ENCODE results near the gene DGCR8.

The DGCR8 gene

GRCh38 chr22:20140521-20140964, 60.5 kb downstream of the DGCR8 start:
- DNase-seq = no peak

- no peak for DNase-seq
Observed at GRCh38 chr22:20141186-20142077, 61.4 kb downstream of the DGCR8 start.

DNA sequence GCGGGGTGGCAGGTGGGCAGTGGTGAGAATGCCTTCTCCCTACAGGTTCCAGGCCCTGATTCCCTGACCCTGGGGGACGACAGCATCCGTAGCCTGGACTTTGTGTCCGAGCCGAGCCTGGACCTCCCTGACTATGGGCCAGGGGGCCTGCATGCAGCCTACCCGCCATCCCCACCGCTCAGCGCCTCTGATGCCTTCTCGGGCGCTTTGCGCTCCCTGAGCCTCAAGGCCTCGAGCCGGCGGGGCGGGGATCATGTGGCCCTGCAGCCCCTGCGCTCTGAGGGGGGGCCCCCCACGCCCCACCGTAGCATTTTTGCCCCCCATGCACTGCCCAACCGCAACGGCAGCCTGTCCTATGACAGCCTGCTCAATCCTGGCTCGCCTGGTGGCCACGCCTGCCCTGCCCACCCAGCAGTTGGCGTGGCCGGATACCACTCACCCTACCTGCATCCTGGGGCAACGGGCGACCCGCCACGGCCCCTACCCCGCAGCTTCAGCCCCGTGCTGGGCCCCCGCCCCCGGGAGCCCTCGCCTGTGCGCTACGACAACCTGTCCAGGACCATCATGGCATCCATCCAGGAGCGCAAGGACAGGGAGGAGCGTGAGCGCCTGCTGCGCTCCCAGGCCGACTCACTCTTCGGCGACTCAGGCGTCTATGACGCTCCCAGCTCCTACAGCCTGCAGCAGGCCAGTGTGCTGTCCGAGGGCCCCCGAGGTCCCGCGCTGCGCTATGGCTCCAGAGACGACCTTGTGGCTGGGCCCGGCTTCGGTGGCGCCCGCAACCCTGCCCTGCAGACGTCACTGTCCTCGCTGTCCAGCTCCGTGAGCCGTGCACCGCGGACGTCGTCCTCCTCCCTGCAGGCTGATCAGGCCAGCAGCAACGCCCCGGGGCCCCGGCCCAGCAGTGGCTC, 62.9 kb downstream of the DGCR8 start:
- DNase-seq = no peak

- no peak for DNase-seq
Observed at GRCh38 chr22:20143883-20144665, 64.0 kb downstream of the DGCR8 start.

DNA sequence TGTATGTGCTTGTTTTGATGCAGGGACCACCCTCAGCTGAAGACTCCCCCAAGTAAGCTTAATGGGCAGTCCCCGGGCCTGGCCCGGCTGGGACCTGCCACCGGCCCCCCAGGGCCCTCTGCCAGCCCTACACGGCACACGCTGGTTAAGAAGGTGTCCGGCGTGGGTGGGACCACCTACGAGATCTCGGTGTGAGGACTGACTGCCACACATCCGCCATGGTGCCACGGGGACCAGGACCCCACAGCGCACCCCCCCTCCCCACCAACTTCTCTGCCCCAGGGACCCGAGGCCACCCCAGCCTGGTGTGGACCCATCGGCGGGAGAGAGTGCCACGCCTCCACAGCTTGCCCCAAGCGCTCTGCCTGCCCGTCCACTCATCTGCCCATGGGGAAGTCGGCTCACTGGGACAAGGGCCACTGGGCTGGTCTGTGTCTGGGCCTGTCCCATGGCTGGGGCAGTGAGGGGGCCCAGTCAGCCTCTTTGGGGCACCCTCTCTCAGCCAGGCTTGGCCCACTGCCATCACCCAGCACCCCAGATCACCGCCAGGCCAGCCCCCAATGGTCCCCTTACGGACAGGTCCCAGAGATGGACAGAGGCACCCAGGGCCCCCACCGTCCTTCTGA, 65.3 kb downstream of the DGCR8 start:
- no peak for DNase-seq

- no peak for DNase-seq
Observed at GRCh38 chr22:20145832-20146223, 65.8 kb downstream of the DGCR8 start.

DNA sequence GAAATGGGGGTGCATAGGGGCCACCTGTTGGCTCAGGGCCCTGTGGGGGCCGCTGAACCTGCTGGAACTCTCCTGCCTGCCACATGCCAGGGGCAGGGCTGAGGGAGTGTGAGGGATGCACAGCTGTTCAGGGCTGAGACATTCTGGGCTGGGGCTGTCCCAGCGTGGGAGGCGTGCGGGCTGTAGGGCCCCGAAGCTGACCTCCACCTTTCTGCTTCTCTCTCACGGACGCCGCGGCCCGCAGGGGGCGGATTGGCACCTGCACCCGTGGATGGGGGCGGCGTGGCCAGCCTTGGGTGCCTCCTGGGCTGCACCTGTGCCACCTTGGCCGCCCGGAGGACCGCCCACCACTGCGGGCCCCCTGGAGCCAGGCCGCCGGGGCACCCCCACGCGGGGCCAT, 66.7 kb downstream of the DGCR8 start:
- DNase-seq = no peak

GRCh38 chr22:20147237-20147988, 67.4 kb downstream of the DGCR8 start:
- no peak for DNase-seq

GRCh38 chr22:20148414-20148813, 68.4 kb downstream of the DGCR8 start:
- DNase-seq = no peak

DNA sequence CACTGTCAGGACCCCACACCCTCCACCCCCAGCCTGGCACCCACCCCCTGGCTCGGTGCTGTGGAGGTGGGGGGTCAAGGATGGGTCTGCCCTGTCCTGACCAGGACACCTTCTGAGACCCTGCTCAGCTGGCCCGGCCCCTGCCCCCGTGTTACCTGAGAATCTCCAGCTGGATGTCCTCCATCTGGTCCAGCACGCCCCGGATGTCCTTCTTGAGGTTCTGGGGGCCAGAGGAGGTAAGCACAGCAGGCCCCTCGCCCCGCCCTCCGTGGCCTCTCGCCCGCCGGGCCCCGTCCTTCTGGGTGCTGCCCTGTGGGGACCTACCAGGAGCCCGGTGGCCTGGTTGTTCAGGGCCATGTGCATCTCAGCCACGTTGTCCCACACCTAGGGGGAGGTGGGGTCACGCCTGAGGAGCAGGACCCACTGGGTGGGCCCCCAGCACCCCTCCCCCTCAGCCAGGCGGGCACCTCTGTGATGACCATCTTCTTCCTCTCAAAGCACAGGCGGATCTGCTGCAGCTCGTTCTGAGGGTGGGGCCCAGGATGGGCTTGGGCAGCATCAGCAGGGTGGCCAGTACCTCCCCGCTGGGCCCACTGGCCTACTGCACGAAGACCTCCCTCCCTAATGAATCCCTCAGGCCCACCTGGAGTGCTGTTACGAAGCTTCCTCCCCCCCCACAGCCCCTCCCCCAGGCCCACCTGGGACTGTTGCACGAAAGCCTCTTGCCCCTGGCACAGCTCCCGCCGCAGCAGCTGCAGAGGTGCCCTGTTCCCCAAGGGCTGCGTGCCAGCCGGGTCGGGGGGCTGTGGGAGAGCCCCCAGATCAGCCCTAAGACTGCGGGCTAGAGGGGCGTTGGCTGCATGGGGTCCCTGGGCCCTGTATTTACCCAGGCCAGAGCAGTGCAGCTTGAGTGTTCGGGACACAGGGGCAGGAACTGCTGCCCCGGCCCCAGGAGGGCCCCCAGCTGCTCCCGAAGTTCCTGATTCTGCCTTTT, 69.5 kb downstream of the DGCR8 start:
- DNase-seq = no peak

DNA sequence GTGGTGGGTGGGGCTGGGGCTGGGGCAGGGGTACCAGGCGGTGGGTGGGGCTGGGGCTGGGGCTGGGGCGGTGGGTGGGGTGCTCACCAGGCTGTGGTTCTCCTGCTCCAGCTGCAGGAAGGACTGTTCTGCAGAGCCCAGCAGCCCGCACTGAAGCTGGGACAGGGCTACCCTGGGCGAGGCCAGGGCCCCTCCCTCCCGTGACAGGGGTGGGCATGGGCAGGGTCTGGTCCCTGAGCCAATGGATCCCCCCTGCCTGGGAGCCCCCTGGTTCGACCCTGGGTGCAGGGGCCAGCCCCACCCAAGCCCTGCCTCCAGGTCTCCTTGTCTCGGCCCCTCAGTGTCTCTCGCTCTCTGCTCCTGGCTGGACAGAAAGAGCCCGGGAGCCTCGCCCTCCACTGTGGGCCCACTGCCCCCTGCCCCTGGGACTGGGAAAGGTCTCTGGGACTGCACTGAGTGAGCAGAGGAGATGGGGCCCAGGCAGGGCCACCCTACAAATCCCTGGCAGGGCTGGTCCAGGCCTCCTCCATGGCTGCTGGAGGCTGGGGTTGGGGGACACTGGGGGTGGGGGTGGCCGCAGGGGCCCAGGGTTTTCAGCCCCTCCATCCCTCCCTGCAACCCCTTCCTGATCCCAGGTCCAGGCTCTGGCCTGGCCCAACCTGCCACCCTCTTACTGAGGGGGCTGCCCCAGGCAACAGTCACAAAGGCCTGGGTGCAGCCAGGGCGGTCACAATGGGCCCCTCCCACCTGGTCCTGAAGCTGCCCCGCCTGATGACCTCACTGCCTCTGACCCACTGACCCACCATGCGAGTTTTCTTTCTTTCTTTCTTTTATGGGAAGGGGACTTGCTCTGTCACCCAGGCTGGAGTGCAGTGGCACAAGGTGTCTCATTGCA, 70.6 kb downstream of the DGCR8 start, which contains the start of gene CCDC188:
Gene CCDC188, minus strand, starts transcription at position 675 of the 895 bp plus-strand sequence. Its CDS starts 69 bp downstream, at position 606.
- DNase-seq = no peak

GRCh38 chr22:20151276-20151588, 71.2 kb downstream of the DGCR8 start:
- DNase-seq = no peak

DNA sequence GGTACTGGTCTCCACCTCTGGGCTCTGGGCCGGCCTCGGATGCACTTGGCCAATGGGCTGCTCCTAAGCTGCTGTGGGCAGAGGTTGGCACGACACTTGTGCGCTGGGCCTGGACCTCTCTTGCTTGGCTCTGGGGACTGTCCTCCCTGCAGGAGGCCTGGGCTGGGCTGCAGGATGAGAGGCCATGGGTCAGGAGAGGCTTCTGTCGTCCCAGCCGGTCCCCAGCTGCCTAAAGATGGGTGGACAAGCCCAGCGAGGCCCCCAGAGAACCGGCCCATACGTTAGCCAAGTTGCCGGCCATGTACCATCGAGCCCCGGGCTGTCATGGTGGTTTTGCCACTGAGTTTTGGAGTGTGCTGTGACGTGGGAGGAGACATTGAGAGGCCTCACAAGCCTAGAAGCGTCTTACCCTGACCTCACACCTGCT, 72.4 kb downstream of the DGCR8 start:
- DNase-seq = no peak

GRCh38 chr22:20153945-20154344, 73.9 kb downstream of the DGCR8 start:
- DNase-seq = no peak

DNA sequence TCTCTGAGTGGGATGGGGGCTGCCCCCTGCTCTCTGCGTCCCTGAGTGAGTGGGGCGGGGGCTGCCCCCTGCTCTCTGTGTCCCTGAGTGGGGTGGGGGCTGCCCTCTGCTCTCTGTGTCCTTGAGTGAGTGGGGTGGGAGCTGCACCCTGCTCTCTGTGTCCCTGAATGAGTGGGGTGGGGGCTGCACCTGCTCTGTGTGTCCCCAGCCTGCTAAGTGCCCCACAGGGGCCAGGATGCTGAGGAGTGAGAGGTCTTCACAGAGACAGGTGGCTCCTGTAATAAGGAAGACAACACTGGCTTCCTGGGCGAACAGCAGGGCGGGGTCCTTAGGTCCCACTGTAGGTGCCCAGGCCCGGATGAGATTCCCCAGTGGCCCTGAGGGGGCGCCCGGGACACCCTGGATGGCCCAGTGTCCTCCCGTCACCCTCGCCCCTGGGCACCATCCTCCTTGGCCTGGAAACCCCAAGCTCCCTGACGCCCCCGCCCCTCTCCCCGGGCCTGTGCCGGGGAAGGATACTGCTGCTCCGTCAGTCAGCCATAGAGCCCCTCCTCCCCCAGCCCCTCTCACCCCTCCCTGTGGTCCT, 74.7 kb downstream of the DGCR8 start:
- no peak for DNase-seq

GRCh38 chr22:20155330-20156041, 75.4 kb downstream of the DGCR8 start:
- DNase-seq = no peak

GRCh38 chr22:20156042-20156389, 76.0 kb downstream of the DGCR8 start:
- DNase-seq = no peak

Measured in T-helper 9 cell (primary cell).